Gastrocnemius medialis (tissue), 4 donors: ENCODE data around the gene SORBS1.

Source experiments
- CTCF ChIP-seq, 5 experiments: fragments of 450-650 bp in 3 of 5; fragments of 200-600 bp in 2 of 5; sonication (generic) in 2 of 5; IDR thresholded peaks in 4 of 5; conservative IDR thresholded peaks in 1 of 5; 1 replicate in 4 of 5; 2 replicates in 1 of 5; pipeline ENCODE4 v1.5.1; 2016 to 2019; ENCODE audit warnings: antibody characterized with exemption in 5 of 5, mild to moderate bottlenecking in 3 of 5, moderate library complexity in 3 of 5
- POLR2A ChIP-seq, 2 donors: fragments of 450-650 bp; IDR thresholded peaks; one replicate each; pipeline ENCODE4 v1.6.1; 2017; ENCODE audit warnings: antibody characterized with exemption in 2 of 2, mild to moderate bottlenecking in 2 of 2, moderate library complexity in 2 of 2

- TF ChIP-seq CTCF (IDR thresholded peaks at IDR 0.05 in 4 of 5, conservative IDR thresholded peaks at IDR 0.05 in 1 of 5), result no peak
- TF ChIP-seq POLR2A (IDR thresholded peaks at IDR 0.05), result no peak
Measured at GRCh38 chr10:95285556-95285955, 275.6 kb downstream of the SORBS1 start.
